Endothelial cell of umbilical vein (primary cell): ENCODE results near the gene PFKFB3. TPM values are rescaled to one million over a fixed set of nuclear protein-coding genes. Genes with fewer than 3 reads are reported as not detected.

Source experiments
- BruUV-seq: library from RNA; stranded (reverse); fragments of 400-500 nt; replicated peaks from 2 replicates; lab custom pipeline; 2021; lab: Mats Ljungman, UMichigan
- CTCF ChIA-PET: fragments of 300-600, 350-600 bp; sonication (Branson Sonifier 250); formaldehyde crosslinking; loops from one replicate; lab custom pipeline; 2021; ENCODE audit warnings: antibody characterized with exemption, inconsistent platforms; lab: Charles Lee
- POLR2A ChIA-PET: fragments of 300-600, 350-600 bp; sonication (Branson Sonifier 250); formaldehyde crosslinking; loops from one replicate; lab custom pipeline; 2021; ENCODE audit warnings: antibody characterized with exemption, inconsistent platforms; lab: Charles Lee
- DNase-seq: peaks from one replicate; pipeline ENCODE4 v3.0.0-alpha.2; 2011; ENCODE audit warnings: low read depth, low spot score
- FAIRE-seq: peaks from 2 replicates; lab custom pipeline; 2011; peaks lifted over from hg19 to GRCh38; lab: Jason Lieb, UNC
- H2AFZ ChIP-seq: 2 replicates; pipeline ENCODE4 v1.6.0; 2012; ENCODE audit warnings: low read depth, low read length, control low read depth, inconsistent platforms
- H3K27ac ChIP-seq: 2 replicates; pipeline ENCODE4 v1.5.1; 2011; ENCODE audit warnings: low read depth, mild to moderate bottlenecking, control low read depth, low read length, moderate library complexity; ENCODE audit not compliant: insufficient read depth
- H3K27me3 ChIP-seq, 2 experiments: 2 replicates each; pipeline versions ENCODE4 v1.6.0 to v1.6.1; 2011; ENCODE audit warnings: low read length in 2 of 2, mixed read lengths in 1 of 2; ENCODE audit not compliant: control insufficient read depth in 2 of 2, insufficient read depth in 2 of 2
- H3K36me3 ChIP-seq, 2 experiments: 2 replicates in 1 of 2; 3 replicates in 1 of 2; pipeline ENCODE4 v1.5.1; 2011; ENCODE audit warnings: low read length in 2 of 2, mild to moderate bottlenecking in 1 of 2, moderate library complexity in 1 of 2; ENCODE audit not compliant: control insufficient read depth in 2 of 2, insufficient read depth in 2 of 2; ENCODE audit errors: extremely low read depth in 1 of 2
- H3K4me1 ChIP-seq: 3 replicates; pipeline ENCODE4 v1.5.1; 2011; ENCODE audit warnings: mild to moderate bottlenecking, low read length; ENCODE audit not compliant: control insufficient read depth, insufficient read depth; ENCODE audit errors: extremely low read depth
- H3K4me2 ChIP-seq: 2 replicates; pipeline ENCODE4 v1.6.1; 2011; ENCODE audit warnings: low read length, control low read depth, mixed read lengths; ENCODE audit not compliant: insufficient read depth
- H3K4me3 ChIP-seq, 3 experiments: fragments of 200-600 bp in 1 of 3; sonication (generic), shearing (Covaris generic) in 1 of 3; replicated peaks in 1 of 3; 2 replicates each; pipeline ENCODE4 v1.5.1; 2011 to 2016; ENCODE audit warnings: control low read depth in 3 of 3, low read length in 3 of 3, mild to moderate bottlenecking in 2 of 3, inconsistent platforms in 1 of 3, low read depth in 1 of 3, moderate library complexity in 1 of 3; ENCODE audit not compliant: insufficient read depth in 1 of 3
- H3K79me2 ChIP-seq: 2 replicates; pipeline ENCODE4 v1.6.0; 2012; ENCODE audit warnings: low read length, inconsistent platforms; ENCODE audit not compliant: control insufficient read depth, insufficient read depth
- H3K9ac ChIP-seq: replicated peaks from 2 replicates; pipeline ENCODE3; 2011; ENCODE audit warnings: low read length, control low read depth; ENCODE audit not compliant: insufficient read depth; ENCODE audit errors: extremely low read depth
- H3K9me1 ChIP-seq: replicated peaks from 3 replicates; pipeline ENCODE4 v1.6.0; 2011; ENCODE audit warnings: mild to moderate bottlenecking, low read length; ENCODE audit not compliant: control insufficient read depth, insufficient read depth; ENCODE audit errors: extremely low read depth
- H3K9me3 ChIP-seq: replicated peaks from 2 replicates; pipeline ENCODE4 v1.5.1; 2012; ENCODE audit warnings: low read length, inconsistent platforms; ENCODE audit not compliant: control insufficient read depth, insufficient read depth
- H4K20me1 ChIP-seq: replicated peaks from 2 replicates; pipeline ENCODE3; 2011; ENCODE audit warnings: mild to moderate bottlenecking, low read length; ENCODE audit not compliant: control insufficient read depth, insufficient read depth; ENCODE audit errors: extremely low read depth
- CTCF ChIP-seq, 2 donors: IDR thresholded peaks; 1 replicate in 1 of 2; 2 replicates in 1 of 2; pipeline ENCODE4 v1.5.1; 2011; ENCODE audit warnings: low read length in 2 of 2, mild to moderate bottlenecking in 2 of 2, moderate library complexity in 2 of 2, control low read depth in 1 of 2, inconsistent platforms in 1 of 2, low read depth in 1 of 2; ENCODE audit not compliant: insufficient read depth in 1 of 2; ENCODE audit errors: extremely low read depth in 1 of 2
- EZH2 ChIP-seq: IDR thresholded peaks from 2 replicates; pipeline ENCODE4 v1.6.1; 2012; ENCODE audit warnings: borderline replicate concordance, low read depth, mild to moderate bottlenecking, moderate library complexity, low read length, inconsistent platforms; ENCODE audit not compliant: severe bottlenecking
- FOS ChIP-seq: IDR thresholded peaks from 2 replicates; pipeline ENCODE4 v1.6.1; 2011; ENCODE audit warnings: mild to moderate bottlenecking, low read length, moderate library complexity, borderline replicate concordance; ENCODE audit not compliant: insufficient read depth
- GATA2 ChIP-seq: IDR thresholded peaks from 2 replicates; pipeline ENCODE4 v1.7.0; 2011; ENCODE audit warnings: low read depth, mild to moderate bottlenecking, moderate library complexity, mixed read lengths, low read length; ENCODE audit not compliant: insufficient read length, insufficient read depth
- JUN ChIP-seq: IDR thresholded peaks from 2 replicates; pipeline ENCODE4 v1.6.1; 2011; ENCODE audit warnings: borderline replicate concordance, low read depth; ENCODE audit not compliant: insufficient read length, insufficient read depth
- MAX ChIP-seq: IDR thresholded peaks from 2 replicates; pipeline ENCODE4 v1.6.1; 2011; ENCODE audit not compliant: insufficient read depth, insufficient read length
- MYC ChIP-seq: IDR thresholded peaks from one replicate; pipeline ENCODE4 v1.6.1; 2011; ENCODE audit warnings: mild to moderate bottlenecking, low read depth, low read length
- POLR2A ChIP-seq: IDR thresholded peaks from 2 replicates; pipeline ENCODE4 v1.6.1; 2012; ENCODE audit warnings: low read depth, mild to moderate bottlenecking, control low read depth, low read length
- POLR2AphosphoS5 ChIP-seq: IDR thresholded peaks from 2 replicates; pipeline ENCODE4 v1.6.1; 2012; ENCODE audit warnings: low read depth, mild to moderate bottlenecking, control low read depth, low read length, moderate library complexity; ENCODE audit not compliant: insufficient read depth
- dilution Hi-C: fragments of 300-500 bp; cut with MboI; formaldehyde crosslinking; loops from one replicate; pipeline ENCODE4 v1.15.0; 2019; ENCODE audit warnings: low sequenced_read_pairs; ENCODE audit not compliant: extremely low pct_ligation_motif_present
- intact Hi-C: fragments of 100-400 bp; cut with micrococcal nuclease; formaldehyde crosslinking; loops from one replicate; pipeline ENCODE4 v1.10.0; 2022
- polyA plus RNA-seq, 4 experiments: library from polyadenylated mRNA; depleted of rRNA in 3 of 4; stranded (reverse) in 3 of 4; unstranded in 1 of 4; fragments of >200 nt; gene quantifications; 2 replicates each; pipeline versions ENCODE4 v1.2.1 to v1.2.3, GENCODE V29; 2011 to 2012; ENCODE audit warnings: missing spikeins in 1 of 4
- total RNA-seq: library from RNA; stranded (reverse); gene quantifications from 2 replicates; pipeline ENCODE4 v1.2.3, GENCODE V29; 2021

PFKFB3 gene
- total and polyA plus RNA-seq, 2 donors (not counting 3 experiments of a cell fraction or from before 2014, with no cell fraction given), result 15.8 to 33.7 TPM

GRCh38 chr10:6219494-6219836 is 16.7 kb downstream of the PFKFB3 start:
- Histone ChIP-seq H3K9ac (no peak overlapping the region), H2AFZ (no peak overlapping the region), H3K4me3 (no peak overlapping the region), H3K36me3 (peaks cover 26 to 64% of the 10 kb centered on the region in 2 experiments), H3K9me3 (no peaks in the 10 kb centered on the region), H4K20me1 (no peaks in the 10 kb centered on the region), H3K27ac (no peak overlapping the region), H3K9me1 (no peaks in the 10 kb centered on the region), H3K4me1 (no peaks in the 10 kb centered on the region), H3K79me2 (no peaks in the 10 kb centered on the region), H3K27me3 (no peaks in the 10 kb centered on the region), H3K4me2 (no peak overlapping the region)
- TF ChIP-seq MYC (no peak), POLR2AphosphoS5 (no peak), EZH2 (no peak)
- intact Hi-C loops, result no loop called here
- FAIRE-seq (no peak), DNase-seq (no peak)
- CTCF ChIA-PET, result no interaction called here
- BruUV-seq, result no TSS peak
- POLR2A ChIA-PET, result no interaction called here
- dilution Hi-C loops, result no loop called here

- H3K4me2 ChIP-seq, result no peak overlapping the region
- H3K4me1 ChIP-seq, result no peaks in the 10 kb centered on the region
- no peak overlapping the region for H3K9ac ChIP-seq
- H3K27ac ChIP-seq, result no peak overlapping the region
- H3K9me3 ChIP-seq, result no peaks in the 10 kb centered on the region
- TF ChIP-seq POLR2AphosphoS5 (no peak), EZH2 (no peak), POLR2A (no peak), GATA2 (no peak), JUN (no peak), CTCF (IDR thresholded peaks at IDR 0.05; ENCODE audit: extremely low read depth in 1 of 2, insufficient read depth in 1 of 2, low read depth in 1 of 2, low read length in 2 of 2) (no peak), MAX (no peak), MYC (no peak), FOS (no peak)
- dilution Hi-C loops (no loop called here), intact Hi-C loops (no loop called here)
- no peaks in the 10 kb centered on the region for H4K20me1 ChIP-seq
- no TSS peak for BruUV-seq
- H3K9me1 ChIP-seq, result no peaks in the 10 kb centered on the region
- ChIA-PET CTCF (no interaction called here), POLR2A (no interaction called here)
- FAIRE-seq (no peak), DNase-seq (no peak)
- H3K79me2 ChIP-seq, result no peaks in the 10 kb centered on the region
- H2AFZ ChIP-seq, result no peak overlapping the region
- H3K4me3 ChIP-seq, result no peak overlapping the region
- peaks cover 26 to 58% of the 10 kb centered on the region in 2 experiments for H3K36me3 ChIP-seq
- H3K27me3 ChIP-seq, result no peaks in the 10 kb centered on the region
Observed at GRCh38 chr10:6220418-6221191, 17.9 kb downstream of the PFKFB3 start.
